GM23338 (cell line): ENCODE measurements around the gene REPIN1. TPM values are rescaled to one million over a fixed set of nuclear protein-coding genes. Genes with fewer than 3 reads are reported as not detected.

Experiments used
- ATAC-seq: fragments of 200-7000 bp; cut with Tn5 transposase; 3 replicates; pipeline ENCODE4 v1.9.1; 2020
- DNase-seq: peaks from one replicate; pipeline ENCODE4 v3.0.0-alpha.2; 2015; ENCODE audit warnings: low spot score
- H2AFZ ChIP-seq: fragments of 200-600 bp; sonication (generic); 2 replicates; pipeline ENCODE4 v1.8.0; 2016; ENCODE audit warnings: antibody characterized with exemption, mild to moderate bottlenecking, moderate library complexity
- H3F3A ChIP-seq: fragments of 200-600 bp; sonication (generic); replicated peaks from 2 replicates; pipeline ENCODE4 v1.8.0; 2017; ENCODE audit warnings: antibody characterized with exemption, mixed run types, low read depth
- H3K27ac ChIP-seq: fragments of 200-600 bp; sonication (generic); 2 replicates; pipeline ENCODE4 v1.6.1; 2016; ENCODE audit warnings: low read depth
- H3K27me3 ChIP-seq: fragments of 200-600 bp; sonication (generic); 2 replicates; pipeline ENCODE4 v1.8.0; 2016; ENCODE audit warnings: mild to moderate bottlenecking, mixed run types, moderate library complexity; ENCODE audit not compliant: insufficient read depth
- H3K36me3 ChIP-seq: fragments of 200-600 bp; sonication (generic); 2 replicates; pipeline ENCODE4 v1.8.0; 2016; ENCODE audit warnings: mild to moderate bottlenecking; ENCODE audit not compliant: insufficient read depth
- H3K4me1 ChIP-seq: fragments of 200-600 bp; sonication (generic); 2 replicates; pipeline ENCODE4 v1.8.0; 2016; ENCODE audit warnings: mild to moderate bottlenecking, moderate library complexity; ENCODE audit not compliant: insufficient read depth
- H3K4me2 ChIP-seq: fragments of 200-600 bp; sonication (generic); 2 replicates; pipeline ENCODE4 v1.7.1; 2017; ENCODE audit warnings: mixed run types
- H3K4me3 ChIP-seq: fragments of 200-600 bp; sonication (generic); 2 replicates; pipeline ENCODE4 v1.6.1; 2016; ENCODE audit warnings: mixed run types
- H3K79me2 ChIP-seq: fragments of 200-600 bp; sonication (generic); replicated peaks from 2 replicates; pipeline ENCODE4 v1.8.0; 2017; ENCODE audit warnings: mild to moderate bottlenecking; ENCODE audit not compliant: insufficient read depth
- H3K9me2 ChIP-seq: fragments of 200-600 bp; sonication (generic); 2 replicates; pipeline ENCODE4 v1.8.0; 2017; ENCODE audit not compliant: insufficient read depth
- H4K20me1 ChIP-seq: fragments of 200-600 bp; sonication (generic); replicated peaks from 2 replicates; pipeline ENCODE4 v1.8.0; 2017; ENCODE audit warnings: mild to moderate bottlenecking; ENCODE audit not compliant: insufficient read depth
- H3K27ac Mint-ChIP-seq: 2 replicates; pipeline ENCODE4 v1.8.0; 2020; ENCODE audit warnings: inconsistent platforms, mild to moderate bottlenecking, moderate library complexity, mixed read lengths
- H3K27me3 Mint-ChIP-seq: 3 replicates; pipeline ENCODE4 v1.8.0; 2022; ENCODE audit warnings: low read depth, mild to moderate bottlenecking, moderate library complexity, mixed read lengths, inconsistent platforms; ENCODE audit not compliant: insufficient read depth, poor library complexity
- H3K36me3 Mint-ChIP-seq: 3 replicates; pipeline ENCODE4 v1.8.0; 2021; ENCODE audit warnings: low read depth, mild to moderate bottlenecking, inconsistent platforms, moderate library complexity, mixed read lengths
- H3K4me1 Mint-ChIP-seq: 3 replicates; pipeline ENCODE4 v1.8.0; 2020; ENCODE audit warnings: mild to moderate bottlenecking, inconsistent platforms, mixed read lengths
- H3K4me3 Mint-ChIP-seq: 3 replicates; pipeline ENCODE4 v1.8.0; 2021; ENCODE audit warnings: moderate library complexity, mild to moderate bottlenecking, inconsistent platforms, mixed read lengths
- H3K9me3 Mint-ChIP-seq: 3 replicates; pipeline ENCODE4 v1.8.0; 2020; ENCODE audit warnings: moderate library complexity, mild to moderate bottlenecking, inconsistent platforms, mixed read lengths
- CREB1 ChIP-seq: fragments of 250-450 bp; sonication (Bioruptor Pico); IDR thresholded peaks from 2 replicates; pipeline ENCODE4 v1.5.0; 2020; ENCODE audit warnings: low read depth, mild to moderate bottlenecking, moderate library complexity
- EZH2 ChIP-seq: fragments of 200-600 bp; sonication (generic); IDR thresholded peaks from one replicate; pipeline ENCODE4 v1.8.0; 2017; ENCODE audit warnings: antibody characterized with exemption, mild to moderate bottlenecking, low read depth; ENCODE audit not compliant: unreplicated experiment
- JUNB ChIP-seq: IDR thresholded peaks from one replicate; pipeline ENCODE4 v1.6.1; 2016; ENCODE audit warnings: antibody characterized with exemption; ENCODE audit not compliant: unreplicated experiment
- NANOG ChIP-seq: IDR thresholded peaks from 2 replicates; pipeline ENCODE4 v1.6.1; 2016; ENCODE audit warnings: antibody characterized with exemption, borderline replicate concordance
- POLR2AphosphoS5 ChIP-seq: IDR thresholded peaks from 2 replicates; pipeline ENCODE4 v1.6.1; 2016; ENCODE audit warnings: antibody characterized with exemption, low read depth
- STAT1 ChIP-seq: IDR thresholded peaks from one replicate; pipeline ENCODE4 v1.6.1; 2016; ENCODE audit warnings: antibody characterized with exemption; ENCODE audit not compliant: unreplicated experiment
- ZNF331 ChIP-seq: fragments of 250-450 bp; sonication (Bioruptor Pico); IDR thresholded peaks from 2 replicates; pipeline ENCODE4 v1.5.0; 2020; ENCODE audit warnings: low read depth, mild to moderate bottlenecking, moderate library complexity
- polyA plus RNA-seq: library from polyadenylated mRNA; unstranded; fragments of >200 nt; fragmentation: Nextera tagmentation; extraction: Ambion mirVana; gene quantifications from 2 replicates; pipeline ENCODE4 v1.2.1, GENCODE V29; 2016
- total RNA-seq: library from RNA; depleted of rRNA; stranded (reverse); fragments of >200 nt; shearing (Covaris generic); gene quantifications from 2 replicates; pipeline ENCODE4 v1.2.3, GENCODE V29; 2014
- TF ChIP-seq, protein P1 (sequence below): IDR thresholded peaks from one replicate; pipeline ENCODE4 v1.6.1; 2018; ENCODE audit warnings: antibody characterized with exemption; ENCODE audit not compliant: unreplicated experiment
- TF ChIP-seq, protein P2 (sequence below): fragments of 250-450 bp; sonication (Bioruptor Pico); IDR thresholded peaks from 2 replicates; pipeline ENCODE4 v1.5.0; 2020; ENCODE audit warnings: mild to moderate bottlenecking, moderate library complexity
- TF ChIP-seq, protein P3 (sequence below): IDR thresholded peaks from 2 replicates; pipeline ENCODE4 v1.6.1; 2016; ENCODE audit warnings: antibody characterized with exemption

REPIN1 gene
- total and polyA plus RNA-seq, 2 experiments from 2014 or later, result 29.8 to 156 TPM

- Histone ChIP-seq H3K4me2 (peak within 1 kb of the TSS; percentile 94), H3K36me3 (peaks cover 4% of the 10 kb centered on the region; the same call in 1 of the 2 replicates), H3K4me1 (peaks cover 31% of the 10 kb centered on the region), H3K27me3 (peaks cover 28% of the 10 kb centered on the region), H3K79me2 (peaks cover 28% of the 10 kb centered on the region), H3K4me3 (peak within 1 kb of the TSS; percentile 93), H3K9me2 (no peaks in the 10 kb centered on the region), H4K20me1 (no peaks in the 10 kb centered on the region; the same call in 1 of the 2 replicates), H3K27ac (no peak within 1 kb of the TSS), H3F3A (peaks cover 13% of the 10 kb centered on the region; the same call in 1 of the 2 replicates), H2AFZ (peak within 1 kb of the TSS; percentile 93)
- Mint-ChIP-seq H3K9me3 (peaks cover 25% of the 10 kb centered on the region), H3K4me3 (peak within 1 kb of the TSS; percentile 93), H3K27ac (no peak within 1 kb of the TSS), H3K4me1 (peaks cover 51% of the 10 kb centered on the region), H3K27me3 (peaks cover 37% of the 10 kb centered on the region), H3K36me3 (peaks cover 41% of the 10 kb centered on the region)
- TF ChIP-seq POLR2AphosphoS5 (peak; percentile 53), JUNB (no peak)
- ATAC-seq (peak; percentile 72), DNase-seq (peak; percentile 84)
Observed at GRCh38 chr7:150341263-150342120, 27.1 kb upstream of the REPIN1 start, which contains the start of gene RARRES2. TSS of gene RARRES2 (minus strand) at chr7:150341629. CDS start at chr7:150340609, 1,020 bp downstream.

- Histone ChIP-seq H3K27me3 (peaks cover 28% of the 10 kb centered on the region), H3K4me2 (peak overlapping the region; percentile 88), H3K79me2 (peaks cover 28% of the 10 kb centered on the region), H2AFZ (peak overlapping the region; percentile 93; the same call in 1 of the 2 replicates), H3K4me1 (peaks cover 29% of the 10 kb centered on the region), H3K36me3 (peaks cover 4% of the 10 kb centered on the region; the same call in 1 of the 2 replicates), H3F3A (0 out of 2 replicates have a peak, but pooled peaks cover 10% of the 10 kb centered on the region), H4K20me1 (no peaks in the 10 kb centered on the region; the same call in 1 of the 2 replicates), H3K27ac (no peak overlapping the region), H3K4me3 (peak overlapping the region; percentile 93), H3K9me2 (no peaks in the 10 kb centered on the region)
- Mint-ChIP-seq H3K27me3 (peaks cover 37% of the 10 kb centered on the region), H3K4me1 (peaks cover 46% of the 10 kb centered on the region), H3K9me3 (peaks cover 25% of the 10 kb centered on the region), H3K36me3 (peaks cover 36% of the 10 kb centered on the region), H3K27ac (no peak overlapping the region), H3K4me3 (peak overlapping the region; percentile 93)
- DNase-seq (no peak), ATAC-seq (peak; percentile 2)
- TF ChIP-seq CREB1 (no peak), STAT1 (no peak), POLR2AphosphoS5 (no peak), EZH2 (no peak), ZNF331 (CRISPR knock-in tag) (no peak), NANOG (no peak)
- TF ChIP-seq, protein P1, sequence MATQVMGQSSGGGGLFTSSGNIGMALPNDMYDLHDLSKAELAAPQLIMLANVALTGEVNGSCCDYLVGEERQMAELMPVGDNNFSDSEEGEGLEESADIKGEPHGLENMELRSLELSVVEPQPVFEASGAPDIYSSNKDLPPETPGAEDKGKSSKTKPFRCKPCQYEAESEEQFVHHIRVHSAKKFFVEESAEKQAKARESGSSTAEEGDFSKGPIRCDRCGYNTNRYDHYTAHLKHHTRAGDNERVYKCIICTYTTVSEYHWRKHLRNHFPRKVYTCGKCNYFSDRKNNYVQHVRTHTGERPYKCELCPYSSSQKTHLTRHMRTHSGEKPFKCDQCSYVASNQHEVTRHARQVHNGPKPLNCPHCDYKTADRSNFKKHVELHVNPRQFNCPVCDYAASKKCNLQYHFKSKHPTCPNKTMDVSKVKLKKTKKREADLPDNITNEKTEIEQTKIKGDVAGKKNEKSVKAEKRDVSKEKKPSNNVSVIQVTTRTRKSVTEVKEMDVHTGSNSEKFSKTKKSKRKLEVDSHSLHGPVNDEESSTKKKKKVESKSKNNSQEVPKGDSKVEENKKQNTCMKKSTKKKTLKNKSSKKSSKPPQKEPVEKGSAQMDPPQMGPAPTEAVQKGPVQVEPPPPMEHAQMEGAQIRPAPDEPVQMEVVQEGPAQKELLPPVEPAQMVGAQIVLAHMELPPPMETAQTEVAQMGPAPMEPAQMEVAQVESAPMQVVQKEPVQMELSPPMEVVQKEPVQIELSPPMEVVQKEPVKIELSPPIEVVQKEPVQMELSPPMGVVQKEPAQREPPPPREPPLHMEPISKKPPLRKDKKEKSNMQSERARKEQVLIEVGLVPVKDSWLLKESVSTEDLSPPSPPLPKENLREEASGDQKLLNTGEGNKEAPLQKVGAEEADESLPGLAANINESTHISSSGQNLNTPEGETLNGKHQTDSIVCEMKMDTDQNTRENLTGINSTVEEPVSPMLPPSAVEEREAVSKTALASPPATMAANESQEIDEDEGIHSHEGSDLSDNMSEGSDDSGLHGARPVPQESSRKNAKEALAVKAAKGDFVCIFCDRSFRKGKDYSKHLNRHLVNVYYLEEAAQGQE, result no peak
- TF ChIP-seq, protein P2, sequence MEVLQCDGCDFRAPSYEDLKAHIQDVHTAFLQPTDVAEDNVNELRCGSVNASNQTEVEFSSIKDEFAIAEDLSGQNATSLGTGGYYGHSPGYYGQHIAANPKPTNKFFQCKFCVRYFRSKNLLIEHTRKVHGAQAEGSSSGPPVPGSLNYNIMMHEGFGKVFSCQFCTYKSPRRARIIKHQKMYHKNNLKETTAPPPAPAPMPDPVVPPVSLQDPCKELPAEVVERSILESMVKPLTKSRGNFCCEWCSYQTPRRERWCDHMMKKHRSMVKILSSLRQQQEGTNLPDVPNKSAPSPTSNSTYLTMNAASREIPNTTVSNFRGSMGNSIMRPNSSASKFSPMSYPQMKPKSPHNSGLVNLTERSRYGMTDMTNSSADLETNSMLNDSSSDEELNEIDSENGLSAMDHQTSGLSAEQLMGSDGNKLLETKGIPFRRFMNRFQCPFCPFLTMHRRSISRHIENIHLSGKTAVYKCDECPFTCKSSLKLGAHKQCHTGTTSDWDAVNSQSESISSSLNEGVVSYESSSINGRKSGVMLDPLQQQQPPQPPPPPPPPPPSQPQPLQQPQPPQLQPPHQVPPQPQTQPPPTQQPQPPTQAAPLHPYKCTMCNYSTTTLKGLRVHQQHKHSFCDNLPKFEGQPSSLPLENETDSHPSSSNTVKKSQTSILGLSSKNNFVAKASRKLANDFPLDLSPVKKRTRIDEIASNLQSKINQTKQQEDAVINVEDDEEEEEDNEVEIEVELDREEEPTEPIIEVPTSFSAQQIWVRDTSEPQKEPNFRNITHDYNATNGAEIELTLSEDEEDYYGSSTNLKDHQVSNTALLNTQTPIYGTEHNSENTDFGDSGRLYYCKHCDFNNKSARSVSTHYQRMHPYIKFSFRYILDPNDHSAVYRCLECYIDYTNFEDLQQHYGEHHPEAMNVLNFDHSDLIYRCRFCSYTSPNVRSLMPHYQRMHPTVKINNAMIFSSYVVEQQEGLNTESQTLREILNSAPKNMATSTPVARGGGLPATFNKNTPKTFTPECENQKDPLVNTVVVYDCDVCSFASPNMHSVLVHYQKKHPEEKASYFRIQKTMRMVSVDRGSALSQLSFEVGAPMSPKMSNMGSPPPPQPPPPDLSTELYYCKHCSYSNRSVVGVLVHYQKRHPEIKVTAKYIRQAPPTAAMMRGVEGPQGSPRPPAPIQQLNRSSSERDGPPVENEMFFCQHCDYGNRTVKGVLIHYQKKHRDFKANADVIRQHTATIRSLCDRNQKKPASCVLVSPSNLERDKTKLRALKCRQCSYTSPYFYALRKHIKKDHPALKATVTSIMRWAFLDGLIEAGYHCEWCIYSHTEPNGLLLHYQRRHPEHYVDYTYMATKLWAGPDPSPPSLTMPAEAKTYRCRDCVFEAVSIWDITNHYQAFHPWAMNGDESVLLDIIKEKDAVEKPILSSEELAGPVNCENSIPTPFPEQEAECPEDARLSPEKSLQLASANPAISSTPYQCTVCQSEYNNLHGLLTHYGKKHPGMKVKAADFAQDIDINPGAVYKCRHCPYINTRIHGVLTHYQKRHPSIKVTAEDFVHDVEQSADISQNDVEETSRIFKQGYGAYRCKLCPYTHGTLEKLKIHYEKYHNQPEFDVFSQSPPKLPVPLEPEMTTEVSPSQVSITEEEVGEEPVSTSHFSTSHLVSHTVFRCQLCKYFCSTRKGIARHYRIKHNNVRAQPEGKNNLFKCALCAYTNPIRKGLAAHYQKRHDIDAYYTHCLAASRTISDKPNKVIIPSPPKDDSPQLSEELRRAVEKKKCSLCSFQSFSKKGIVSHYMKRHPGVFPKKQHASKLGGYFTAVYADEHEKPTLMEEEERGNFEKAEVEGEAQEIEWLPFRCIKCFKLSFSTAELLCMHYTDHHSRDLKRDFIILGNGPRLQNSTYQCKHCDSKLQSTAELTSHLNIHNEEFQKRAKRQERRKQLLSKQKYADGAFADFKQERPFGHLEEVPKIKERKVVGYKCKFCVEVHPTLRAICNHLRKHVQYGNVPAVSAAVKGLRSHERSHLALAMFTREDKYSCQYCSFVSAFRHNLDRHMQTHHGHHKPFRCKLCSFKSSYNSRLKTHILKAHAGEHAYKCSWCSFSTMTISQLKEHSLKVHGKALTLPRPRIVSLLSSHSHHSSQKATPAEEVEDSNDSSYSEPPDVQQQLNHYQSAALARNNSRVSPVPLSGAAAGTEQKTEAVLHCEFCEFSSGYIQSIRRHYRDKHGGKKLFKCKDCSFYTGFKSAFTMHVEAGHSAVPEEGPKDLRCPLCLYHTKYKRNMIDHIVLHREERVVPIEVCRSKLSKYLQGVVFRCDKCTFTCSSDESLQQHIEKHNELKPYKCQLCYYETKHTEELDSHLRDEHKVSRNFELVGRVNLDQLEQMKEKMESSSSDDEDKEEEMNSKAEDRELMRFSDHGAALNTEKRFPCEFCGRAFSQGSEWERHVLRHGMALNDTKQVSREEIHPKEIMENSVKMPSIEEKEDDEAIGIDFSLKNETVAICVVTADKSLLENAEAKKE (CRISPR knock-in tag), result no peak
- TF ChIP-seq, protein P3, sequence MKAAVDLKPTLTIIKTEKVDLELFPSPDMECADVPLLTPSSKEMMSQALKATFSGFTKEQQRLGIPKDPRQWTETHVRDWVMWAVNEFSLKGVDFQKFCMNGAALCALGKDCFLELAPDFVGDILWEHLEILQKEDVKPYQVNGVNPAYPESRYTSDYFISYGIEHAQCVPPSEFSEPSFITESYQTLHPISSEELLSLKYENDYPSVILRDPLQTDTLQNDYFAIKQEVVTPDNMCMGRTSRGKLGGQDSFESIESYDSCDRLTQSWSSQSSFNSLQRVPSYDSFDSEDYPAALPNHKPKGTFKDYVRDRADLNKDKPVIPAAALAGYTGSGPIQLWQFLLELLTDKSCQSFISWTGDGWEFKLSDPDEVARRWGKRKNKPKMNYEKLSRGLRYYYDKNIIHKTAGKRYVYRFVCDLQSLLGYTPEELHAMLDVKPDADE, result no peak
Observed at GRCh38 chr7:150342121-150342408, 26.6 kb upstream of the REPIN1 start.
